GM19455 (cell line): ENCODE results near the gene CHST3.
"Not testable (repeated sequence)": the region's sequence is repeated elsewhere in the genome, so short reads cannot be mapped to it uniquely, and the experiment has no call there.

ENCODE experiments used
- ATAC-seq: cut with Tn5 transposase; IDR thresholded peaks from one replicate; pipeline ENCODE4 v1.9.1; 2021; ENCODE audit not compliant: unreplicated experiment

Gene CHST3

GRCh38 chr10:71964098-71964742 is at the start of gene CHST3:
Gene CHST3, plus strand, starts transcription at chr10:71964395. Its CDS starts 41,448 bp downstream, at chr10:72005843.
- ATAC-seq: no peak

GRCh38 chr10:71916827-71917226 is 47.4 kb upstream of the CHST3 start:
- ATAC-seq: no peak

- ATAC-seq: no peak
These were observed 45.2 kb upstream of the CHST3 start for GRCh38 chr10:71918992-71919391.

- ATAC-seq: not testable (repeated sequence)
These were observed 44.1 kb upstream of the CHST3 start for GRCh38 chr10:71919956-71920539.

GRCh38 chr10:71920540-71921323 is 43.5 kb upstream of the CHST3 start:
- no peak for ATAC-seq

GRCh38 chr10:71921324-71922027 is 42.7 kb upstream of the CHST3 start:
- no peak for ATAC-seq

- no peak for ATAC-seq
These were observed 41.0 kb upstream of the CHST3 start for GRCh38 chr10:71923138-71923692.

- ATAC-seq: no peak
These were observed 39.4 kb upstream of the CHST3 start for GRCh38 chr10:71924771-71925170.

- ATAC-seq: no peak
These were observed 37.0 kb upstream of the CHST3 start for GRCh38 chr10:71927159-71927558.

GRCh38 chr10:71927776-71928592 is 36.2 kb upstream of the CHST3 start:
- no peak for ATAC-seq

- no peak for ATAC-seq
These were observed 32.9 kb upstream of the CHST3 start for GRCh38 chr10:71931295-71931694.

GRCh38 chr10:71933651-71934050 is 30.5 kb upstream of the CHST3 start:
- ATAC-seq: no peak

- ATAC-seq: no peak
These were observed 26.0 kb upstream of the CHST3 start for GRCh38 chr10:71938211-71938610.

GRCh38 chr10:71939304-71939703 is 24.9 kb upstream of the CHST3 start:
- ATAC-seq: no peak

- ATAC-seq: no peak
These were observed 24.2 kb upstream of the CHST3 start for GRCh38 chr10:71939861-71940474.

- ATAC-seq: no peak
These were observed 23.4 kb upstream of the CHST3 start for GRCh38 chr10:71940752-71941151.

GRCh38 chr10:71941318-71941717 is 22.9 kb upstream of the CHST3 start:
- no peak for ATAC-seq

GRCh38 chr10:71945819-71946474 is 18.2 kb upstream of the CHST3 start:
- ATAC-seq: no peak

GRCh38 chr10:71946700-71947099 is 17.5 kb upstream of the CHST3 start:
- no peak for ATAC-seq
